Measurements from ENCODE around the gene FNDC1.

FNDC1 gene

GRCh38 chr6:159213405-159213804 lies 44.2 kb downstream of the FNDC1 start:
- no peak for DNase-seq

- DNase-seq, result no peak
Observed at GRCh38 chr6:159214281-159214680, 45.1 kb downstream of the FNDC1 start.

DNA sequence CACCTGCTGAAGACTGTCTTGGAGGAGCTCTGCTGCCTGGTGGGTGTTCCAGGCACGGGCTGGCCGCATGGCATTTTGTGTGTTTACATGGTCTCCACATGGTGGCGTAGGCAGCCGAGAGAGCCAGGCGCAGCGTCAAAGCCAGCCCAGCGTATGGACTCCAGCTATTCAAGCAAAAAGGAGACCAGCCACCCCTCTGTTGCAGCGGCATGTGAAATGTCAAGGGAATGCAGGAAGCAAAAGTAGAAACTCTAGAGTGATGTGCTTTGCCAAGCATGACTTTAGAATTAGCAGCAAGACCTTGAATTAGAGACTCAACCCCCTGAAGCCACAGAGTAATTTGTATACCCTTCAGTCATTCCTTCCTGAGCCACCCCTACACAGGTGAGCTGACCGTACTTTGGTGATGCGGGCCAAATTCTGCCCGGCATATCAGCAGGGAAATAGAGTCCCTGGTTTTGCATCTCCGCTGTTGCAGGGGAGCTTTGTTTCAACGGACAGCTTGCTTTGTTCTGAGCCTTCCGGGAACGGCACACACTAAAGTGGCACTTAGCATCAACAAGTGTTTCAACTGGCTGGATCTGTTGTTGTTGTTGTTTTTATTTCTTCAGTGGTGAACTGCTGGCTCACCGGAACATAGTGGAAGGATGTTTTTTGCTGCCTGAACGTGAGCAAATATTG lies 48.5 kb downstream of the FNDC1 start:
- DNase-seq, result peak; percentile 67

GRCh38 chr6:159220093-159220492 lies 50.9 kb downstream of the FNDC1 start:
- no peak for DNase-seq

- no peak for DNase-seq
Observed at GRCh38 chr6:159221486-159222170, 52.4 kb downstream of the FNDC1 start.

- DNase-seq, result no peak
Observed at GRCh38 chr6:159224452-159224851, 55.3 kb downstream of the FNDC1 start.

DNA sequence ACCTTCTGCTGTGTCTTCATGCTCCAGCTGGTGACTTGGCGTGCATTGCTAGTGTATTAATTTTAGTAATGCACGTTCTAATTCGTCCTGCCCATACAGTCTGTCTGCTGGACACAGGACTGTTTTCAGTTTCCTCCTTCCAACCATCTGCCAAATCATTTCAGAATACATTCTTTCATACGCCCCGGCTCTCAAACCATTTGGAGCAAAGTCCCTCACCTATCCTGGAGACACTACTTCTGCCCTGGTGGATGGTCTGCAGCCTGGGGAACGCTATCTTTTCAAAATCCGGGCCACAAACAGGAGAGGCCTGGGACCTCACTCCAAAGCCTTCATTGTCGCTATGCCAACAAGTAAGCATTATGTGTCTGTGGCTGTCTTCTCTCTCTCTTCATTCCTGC lies 60.5 kb downstream of the FNDC1 start:
- no peak for DNase-seq

- no peak for DNase-seq
Observed at GRCh38 chr6:159232106-159232645, 63.0 kb downstream of the FNDC1 start.

DNA sequence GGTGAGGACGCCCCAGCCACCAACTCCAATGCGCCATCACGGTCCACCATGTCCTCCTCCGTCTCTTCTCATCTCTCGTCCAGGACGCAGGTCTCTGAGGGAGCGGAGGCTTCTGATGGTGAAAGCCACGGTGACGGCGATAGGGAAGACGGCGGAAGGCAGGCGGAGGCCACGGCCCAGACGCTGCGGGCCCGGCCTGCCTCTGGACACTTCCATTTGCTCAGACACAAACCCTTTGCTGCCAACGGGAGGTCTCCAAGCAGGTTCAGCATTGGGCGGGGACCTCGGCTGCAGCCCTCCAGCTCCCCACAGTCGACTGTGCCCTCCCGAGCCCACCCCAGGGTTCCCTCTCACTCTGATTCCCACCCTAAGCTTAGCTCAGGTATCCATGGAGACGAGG lies 63.6 kb downstream of the FNDC1 start:
- no peak for DNase-seq

- peak; percentile 3 for DNase-seq
Observed at GRCh38 chr6:159233365-159234101, 64.3 kb downstream of the FNDC1 start.

DNA sequence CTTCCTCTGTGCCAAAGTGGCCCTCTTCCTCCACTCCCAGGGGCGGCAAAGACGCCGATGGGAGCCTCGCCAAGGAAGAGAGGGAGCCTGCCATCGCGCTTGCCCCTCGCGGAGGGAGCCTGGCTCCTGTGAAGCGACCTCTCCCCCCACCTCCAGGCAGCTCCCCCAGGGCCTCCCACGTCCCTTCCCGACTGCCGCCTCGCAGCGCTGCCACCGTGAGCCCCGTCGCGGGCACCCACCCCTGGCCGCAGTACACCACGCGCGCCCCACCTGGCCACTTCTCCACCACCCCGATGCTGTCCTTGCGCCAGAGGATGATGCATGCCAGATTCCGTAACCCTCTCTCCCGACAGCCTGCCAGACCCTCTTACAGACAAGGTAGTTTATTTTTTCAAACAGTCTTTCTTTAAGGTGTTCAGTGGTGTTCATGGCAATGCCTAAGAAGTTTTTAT lies 64.9 kb downstream of the FNDC1 start:
- no peak for DNase-seq

DNA sequence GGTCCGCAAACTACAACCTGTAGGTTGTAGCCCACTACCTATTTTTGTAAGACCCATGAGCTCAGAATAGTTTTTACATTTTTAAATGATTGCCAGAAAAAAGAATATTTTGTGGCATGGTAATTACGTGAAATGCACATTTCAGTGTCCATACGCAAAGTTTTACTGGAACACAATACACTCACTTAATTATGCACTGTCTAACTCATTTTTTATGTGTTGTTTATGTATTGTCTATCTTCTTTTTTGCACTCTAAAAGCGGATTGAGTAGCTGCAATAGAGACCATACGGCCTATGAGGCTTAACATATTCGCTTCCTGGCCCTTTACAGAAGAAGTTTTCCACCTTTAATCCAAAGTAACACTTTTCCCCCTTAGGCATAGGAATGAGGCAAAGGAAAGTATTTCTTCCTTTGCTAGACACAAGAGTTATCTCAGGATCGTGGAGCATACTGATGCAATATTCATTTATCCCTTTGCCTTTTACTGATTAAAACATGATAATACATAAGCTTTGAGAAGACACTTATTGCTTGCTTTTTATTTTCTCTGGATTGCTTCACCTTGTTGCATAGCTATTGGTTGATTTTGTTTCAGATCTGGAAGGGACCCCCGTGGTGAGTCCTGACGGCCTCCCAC lies 69.8 kb downstream of the FNDC1 start:
- no peak for DNase-seq

- DNase-seq, result no peak
Observed at GRCh38 chr6:159249128-159249527, 79.9 kb downstream of the FNDC1 start.

- no peak for DNase-seq
Observed at GRCh38 chr6:159249752-159250151, 80.6 kb downstream of the FNDC1 start.

DNA sequence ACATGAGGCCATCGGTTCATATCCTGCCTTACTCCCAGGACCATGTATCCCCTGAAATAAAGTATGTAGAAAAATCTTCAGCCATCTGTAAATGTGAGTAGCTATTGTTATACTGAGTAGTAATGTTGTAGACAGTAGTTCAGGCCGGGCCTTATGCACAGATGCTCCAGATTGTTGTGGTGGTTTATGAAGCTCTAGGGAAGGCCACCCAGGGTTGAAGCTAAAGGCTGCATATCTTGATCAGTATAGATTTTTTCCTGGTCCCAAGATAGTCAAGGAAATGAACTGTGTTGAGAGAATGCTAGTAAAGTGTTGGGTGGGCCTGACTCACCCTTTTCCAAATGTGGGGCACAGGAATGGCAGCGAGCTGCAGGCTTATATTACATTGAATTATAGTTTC lies 81.4 kb downstream of the FNDC1 start:
- no peak for DNase-seq

DNA sequence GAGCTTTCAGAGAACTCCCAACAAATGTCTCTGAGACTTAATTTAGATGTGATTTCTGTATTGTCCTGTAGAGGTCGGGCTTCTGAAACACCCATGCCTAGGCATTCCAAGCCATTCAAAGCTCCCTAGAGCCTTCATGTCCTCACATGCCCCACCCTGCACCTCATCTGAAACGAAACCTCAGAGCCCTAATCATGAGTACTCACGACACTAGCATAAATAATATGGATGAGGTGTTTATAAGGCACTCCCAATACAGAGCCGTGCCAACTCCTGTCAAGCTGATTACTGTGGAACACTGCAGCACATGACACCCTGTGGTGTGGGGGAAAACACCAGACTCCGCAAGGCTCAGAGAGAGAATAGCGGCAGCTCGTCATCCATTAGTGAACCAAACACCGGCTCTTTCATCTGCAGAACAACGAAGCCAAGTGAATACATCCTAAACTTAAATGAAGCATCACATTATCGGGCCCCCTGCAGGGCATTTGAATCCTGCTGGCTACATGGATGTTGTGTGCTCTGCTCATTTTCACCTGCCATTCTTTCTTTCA lies 83.8 kb downstream of the FNDC1 start:
- DNase-seq, result peak; percentile 65

GRCh38 chr6:159254186-159254585 lies 85.0 kb downstream of the FNDC1 start:
- no peak for DNase-seq

GRCh38 chr6:159255434-159255951 lies 86.3 kb downstream of the FNDC1 start:
- DNase-seq, result no peak

- no peak for DNase-seq
Observed at GRCh38 chr6:159256128-159256527, 86.9 kb downstream of the FNDC1 start.

DNA sequence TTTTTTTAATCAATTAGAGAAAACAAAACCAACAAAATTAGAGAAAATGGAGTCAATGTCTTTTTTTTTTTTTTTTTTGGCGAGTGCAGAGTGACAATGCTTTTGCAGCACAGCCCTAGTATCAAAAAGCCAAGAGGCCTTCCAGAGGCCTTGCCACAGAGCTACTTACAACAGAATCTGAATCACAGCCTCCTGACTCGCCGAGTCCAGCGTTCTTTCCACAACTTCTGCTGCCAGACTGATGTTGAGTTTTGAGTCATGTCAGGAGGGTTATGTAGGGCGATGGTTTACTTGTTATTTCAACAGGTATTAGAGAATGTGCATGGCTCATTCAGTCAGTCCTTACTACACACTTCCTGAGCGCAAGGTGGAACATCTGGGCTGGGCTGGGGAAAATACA lies 88.6 kb downstream of the FNDC1 start:
- no peak for DNase-seq

DNA sequence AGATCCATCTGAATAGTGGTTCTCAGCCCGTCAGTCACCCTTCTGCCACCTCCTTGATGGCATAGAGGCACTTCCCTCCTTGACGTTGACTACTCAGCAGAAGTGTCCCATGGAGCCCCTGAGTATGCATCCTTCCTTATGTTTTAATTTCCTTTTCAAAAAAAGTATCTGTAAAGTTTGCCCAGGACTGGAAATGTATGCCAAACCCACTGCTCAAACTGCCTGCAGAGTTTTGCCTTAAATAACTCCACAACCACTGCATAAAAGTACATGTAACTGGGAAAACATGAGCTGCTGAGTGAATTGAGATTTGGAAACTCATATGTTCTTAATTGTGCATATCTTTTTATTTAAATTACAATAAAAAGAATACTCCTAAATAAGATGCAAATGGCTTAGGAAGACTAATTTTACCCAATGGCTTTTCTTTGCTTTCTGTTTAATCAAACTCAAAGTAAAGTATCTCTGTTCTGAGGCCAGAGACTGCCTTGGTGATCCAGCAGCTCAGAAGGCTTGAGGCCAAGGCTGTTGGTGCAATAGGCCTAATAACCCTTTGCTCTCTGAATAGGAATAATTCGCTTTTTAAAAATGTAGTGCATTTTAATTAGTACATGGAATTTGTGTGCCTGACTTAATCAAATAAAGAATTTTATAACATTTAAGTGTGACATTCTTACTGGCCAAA lies 90.4 kb downstream of the FNDC1 start:
- DNase-seq, result no peak

- no peak for DNase-seq
Observed at GRCh38 chr6:159260208-159260607, 91.0 kb downstream of the FNDC1 start.
